ENCODE results near the gene EGFLAM. TPM values are rescaled to one million over a fixed set of nuclear protein-coding genes. Genes with fewer than 3 reads are reported as not detected.

The EGFLAM gene
- polyA plus RNA-seq, 1 donor from 2014 or later = not detected

DNA sequence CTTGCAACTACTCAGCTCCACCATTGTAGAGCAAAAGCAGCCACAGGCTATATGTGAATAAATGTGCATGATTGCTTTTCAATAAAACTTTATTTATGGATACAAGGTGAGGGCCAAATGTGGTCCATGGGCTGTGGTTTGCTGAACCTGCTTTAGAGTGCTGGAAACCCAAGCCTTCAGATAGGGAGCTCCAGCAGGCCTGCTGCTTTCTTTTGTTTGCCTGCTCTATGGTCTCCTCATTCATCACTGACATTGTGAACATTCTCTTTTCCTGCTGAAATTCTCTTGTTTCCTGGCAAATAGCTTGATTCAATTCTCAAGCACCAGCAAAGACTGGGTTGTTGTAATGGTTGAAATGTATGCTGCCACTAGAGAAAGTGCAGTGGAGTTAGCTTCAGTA is 26.0 kb downstream of the EGFLAM start:
- H3K36me3 ChIP-seq (ENCODE audit: insufficient read depth, low read length) = no peaks in the 10 kb centered on the region

GRCh38 chr5:38285226-38285625 is 26.9 kb downstream of the EGFLAM start:
- H3K4me3 ChIP-seq (ENCODE audit: low read length) = no peak overlapping the region
- no peaks in the 10 kb centered on the region for H3K79me2 ChIP-seq (replicated peaks; ENCODE audit: insufficient read depth, low read length)
- H3F3A ChIP-seq (ENCODE audit: insufficient read depth, low read length, poor library complexity, severe bottlenecking) = no peaks in the 10 kb centered on the region
- no peaks in the 10 kb centered on the region for H3K36me3 ChIP-seq (ENCODE audit: insufficient read depth, low read length)
- no peak overlapping the region for H3K9ac ChIP-seq (ENCODE audit: low read length)
- H3K27ac ChIP-seq (ENCODE audit: low read length) = no peak overlapping the region
- H3K27me3 ChIP-seq (ENCODE audit: insufficient read depth, low read depth, low read length) = no peaks in the 10 kb centered on the region
- H3K4me2 ChIP-seq (ENCODE audit: low read length) = no peak overlapping the region
- TF ChIP-seq TAF1 (IDR thresholded peaks at IDR 0.05; ENCODE audit: low read depth) (no peak), EP300 (conservative IDR thresholded peaks at IDR 0.05; ENCODE audit: poor library complexity, severe bottlenecking) (no peak), EZH2 (IDR thresholded peaks at IDR 0.05; ENCODE audit: borderline replicate concordance, insufficient read depth, low read length, poor library complexity, severe bottlenecking) (no peak), SMC3 (conservative IDR thresholded peaks at IDR 0.05; ENCODE audit: poor library complexity) (no peak), RAD21 (conservative IDR thresholded peaks at IDR 0.05) (no peak), MXI1 (conservative IDR thresholded peaks at IDR 0.05; ENCODE audit: poor library complexity, severe bottlenecking) (no peak), POLR2AphosphoS5 (IDR thresholded peaks at IDR 0.05) (no peak)
- TF ChIP-seq, protein P1, sequence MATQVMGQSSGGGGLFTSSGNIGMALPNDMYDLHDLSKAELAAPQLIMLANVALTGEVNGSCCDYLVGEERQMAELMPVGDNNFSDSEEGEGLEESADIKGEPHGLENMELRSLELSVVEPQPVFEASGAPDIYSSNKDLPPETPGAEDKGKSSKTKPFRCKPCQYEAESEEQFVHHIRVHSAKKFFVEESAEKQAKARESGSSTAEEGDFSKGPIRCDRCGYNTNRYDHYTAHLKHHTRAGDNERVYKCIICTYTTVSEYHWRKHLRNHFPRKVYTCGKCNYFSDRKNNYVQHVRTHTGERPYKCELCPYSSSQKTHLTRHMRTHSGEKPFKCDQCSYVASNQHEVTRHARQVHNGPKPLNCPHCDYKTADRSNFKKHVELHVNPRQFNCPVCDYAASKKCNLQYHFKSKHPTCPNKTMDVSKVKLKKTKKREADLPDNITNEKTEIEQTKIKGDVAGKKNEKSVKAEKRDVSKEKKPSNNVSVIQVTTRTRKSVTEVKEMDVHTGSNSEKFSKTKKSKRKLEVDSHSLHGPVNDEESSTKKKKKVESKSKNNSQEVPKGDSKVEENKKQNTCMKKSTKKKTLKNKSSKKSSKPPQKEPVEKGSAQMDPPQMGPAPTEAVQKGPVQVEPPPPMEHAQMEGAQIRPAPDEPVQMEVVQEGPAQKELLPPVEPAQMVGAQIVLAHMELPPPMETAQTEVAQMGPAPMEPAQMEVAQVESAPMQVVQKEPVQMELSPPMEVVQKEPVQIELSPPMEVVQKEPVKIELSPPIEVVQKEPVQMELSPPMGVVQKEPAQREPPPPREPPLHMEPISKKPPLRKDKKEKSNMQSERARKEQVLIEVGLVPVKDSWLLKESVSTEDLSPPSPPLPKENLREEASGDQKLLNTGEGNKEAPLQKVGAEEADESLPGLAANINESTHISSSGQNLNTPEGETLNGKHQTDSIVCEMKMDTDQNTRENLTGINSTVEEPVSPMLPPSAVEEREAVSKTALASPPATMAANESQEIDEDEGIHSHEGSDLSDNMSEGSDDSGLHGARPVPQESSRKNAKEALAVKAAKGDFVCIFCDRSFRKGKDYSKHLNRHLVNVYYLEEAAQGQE (IDR thresholded peaks at IDR 0.05; ENCODE audit: borderline replicate concordance) = no peak
- TF ChIP-seq, protein P2, sequence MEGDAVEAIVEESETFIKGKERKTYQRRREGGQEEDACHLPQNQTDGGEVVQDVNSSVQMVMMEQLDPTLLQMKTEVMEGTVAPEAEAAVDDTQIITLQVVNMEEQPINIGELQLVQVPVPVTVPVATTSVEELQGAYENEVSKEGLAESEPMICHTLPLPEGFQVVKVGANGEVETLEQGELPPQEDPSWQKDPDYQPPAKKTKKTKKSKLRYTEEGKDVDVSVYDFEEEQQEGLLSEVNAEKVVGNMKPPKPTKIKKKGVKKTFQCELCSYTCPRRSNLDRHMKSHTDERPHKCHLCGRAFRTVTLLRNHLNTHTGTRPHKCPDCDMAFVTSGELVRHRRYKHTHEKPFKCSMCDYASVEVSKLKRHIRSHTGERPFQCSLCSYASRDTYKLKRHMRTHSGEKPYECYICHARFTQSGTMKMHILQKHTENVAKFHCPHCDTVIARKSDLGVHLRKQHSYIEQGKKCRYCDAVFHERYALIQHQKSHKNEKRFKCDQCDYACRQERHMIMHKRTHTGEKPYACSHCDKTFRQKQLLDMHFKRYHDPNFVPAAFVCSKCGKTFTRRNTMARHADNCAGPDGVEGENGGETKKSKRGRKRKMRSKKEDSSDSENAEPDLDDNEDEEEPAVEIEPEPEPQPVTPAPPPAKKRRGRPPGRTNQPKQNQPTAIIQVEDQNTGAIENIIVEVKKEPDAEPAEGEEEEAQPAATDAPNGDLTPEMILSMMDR (IDR thresholded peaks at IDR 0.05; ENCODE audit: poor library complexity, severe bottlenecking) = no peak
- H3K9me3 ChIP-seq (ENCODE audit: low read length) = no peaks in the 10 kb centered on the region
- no peaks in the 10 kb centered on the region for H4K20me1 ChIP-seq (ENCODE audit: insufficient read depth)
- no peaks in the 10 kb centered on the region for H3K9me2 ChIP-seq (ENCODE audit: insufficient read depth, low read length)
- H2AFZ ChIP-seq (ENCODE audit: low read depth, low read length) = no peak overlapping the region

More for the DNA sequence above, 26.0 kb downstream of the EGFLAM start:
- Histone ChIP-seq H3K79me2 (replicated peaks; ENCODE audit: insufficient read depth, low read length) (no peaks in the 10 kb centered on the region), H2AFZ (ENCODE audit: low read depth, low read length) (no peak overlapping the region), H3K9ac (ENCODE audit: low read length) (no peak overlapping the region), H3K9me3 (ENCODE audit: low read length) (no peaks in the 10 kb centered on the region), H3K4me2 (ENCODE audit: low read length) (no peak overlapping the region), H3K27me3 (ENCODE audit: insufficient read depth, low read depth, low read length) (no peaks in the 10 kb centered on the region), H4K20me1 (ENCODE audit: insufficient read depth) (no peaks in the 10 kb centered on the region), H3K9me2 (ENCODE audit: insufficient read depth, low read length) (no peaks in the 10 kb centered on the region), H3F3A (ENCODE audit: insufficient read depth, low read length, poor library complexity, severe bottlenecking) (no peaks in the 10 kb centered on the region), H3K27ac (ENCODE audit: low read length) (no peak overlapping the region), H3K4me3 (ENCODE audit: low read length) (no peak overlapping the region)
- TF ChIP-seq MXI1 (conservative IDR thresholded peaks at IDR 0.05; ENCODE audit: poor library complexity, severe bottlenecking) (no peak), TAF1 (IDR thresholded peaks at IDR 0.05; ENCODE audit: low read depth) (no peak), EZH2 (IDR thresholded peaks at IDR 0.05; ENCODE audit: borderline replicate concordance, insufficient read depth, low read length, poor library complexity, severe bottlenecking) (no peak), EP300 (conservative IDR thresholded peaks at IDR 0.05; ENCODE audit: poor library complexity, severe bottlenecking) (no peak), RAD21 (conservative IDR thresholded peaks at IDR 0.05) (no peak), SMC3 (conservative IDR thresholded peaks at IDR 0.05; ENCODE audit: poor library complexity) (no peak), POLR2AphosphoS5 (IDR thresholded peaks at IDR 0.05) (no peak)

Data from neural cell (in vitro differentiated cells).